Measurements from ENCODE around the gene CD86. TPM values are rescaled to one million over a fixed set of nuclear protein-coding genes. Genes with fewer than 3 reads are reported as not detected.

CD86 gene
- total RNA-seq, 4 donors from 2014 or later: 0.92 to 2.4 (median 1.6) TPM

DNA sequence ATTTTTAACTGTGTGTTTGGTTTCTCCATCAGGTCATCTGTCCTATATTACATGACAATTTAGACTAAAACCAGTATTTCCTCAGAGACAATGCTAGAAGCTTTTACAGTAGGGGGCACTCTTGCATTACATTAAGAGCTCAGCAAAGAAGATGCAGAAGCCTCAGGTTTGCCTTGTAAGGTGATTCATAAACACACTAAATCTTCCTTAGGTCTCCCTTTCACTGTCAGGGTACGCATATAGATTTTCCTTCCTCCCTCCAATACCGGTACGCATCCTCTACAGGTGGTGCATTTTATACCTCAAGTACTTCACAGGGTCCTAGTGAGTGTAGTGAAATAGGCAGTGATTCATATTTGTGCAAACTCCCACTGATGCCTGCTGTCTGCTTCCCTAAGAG, 46.5 kb downstream of the CD86 start:
- Histone ChIP-seq H3K27ac (no peak overlapping the region), H3K4me1 (no peaks in the 10 kb centered on the region), H3K27me3 (no peaks in the 10 kb centered on the region), H3K9me3 (no peaks in the 10 kb centered on the region), H3K4me3 (no peak overlapping the region), H3K36me3 (no peaks in the 10 kb centered on the region)
- TF ChIP-seq POLR2A (IDR thresholded peaks at IDR 0.05): no peak
- TF ChIP-seq, protein P1, sequence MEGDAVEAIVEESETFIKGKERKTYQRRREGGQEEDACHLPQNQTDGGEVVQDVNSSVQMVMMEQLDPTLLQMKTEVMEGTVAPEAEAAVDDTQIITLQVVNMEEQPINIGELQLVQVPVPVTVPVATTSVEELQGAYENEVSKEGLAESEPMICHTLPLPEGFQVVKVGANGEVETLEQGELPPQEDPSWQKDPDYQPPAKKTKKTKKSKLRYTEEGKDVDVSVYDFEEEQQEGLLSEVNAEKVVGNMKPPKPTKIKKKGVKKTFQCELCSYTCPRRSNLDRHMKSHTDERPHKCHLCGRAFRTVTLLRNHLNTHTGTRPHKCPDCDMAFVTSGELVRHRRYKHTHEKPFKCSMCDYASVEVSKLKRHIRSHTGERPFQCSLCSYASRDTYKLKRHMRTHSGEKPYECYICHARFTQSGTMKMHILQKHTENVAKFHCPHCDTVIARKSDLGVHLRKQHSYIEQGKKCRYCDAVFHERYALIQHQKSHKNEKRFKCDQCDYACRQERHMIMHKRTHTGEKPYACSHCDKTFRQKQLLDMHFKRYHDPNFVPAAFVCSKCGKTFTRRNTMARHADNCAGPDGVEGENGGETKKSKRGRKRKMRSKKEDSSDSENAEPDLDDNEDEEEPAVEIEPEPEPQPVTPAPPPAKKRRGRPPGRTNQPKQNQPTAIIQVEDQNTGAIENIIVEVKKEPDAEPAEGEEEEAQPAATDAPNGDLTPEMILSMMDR (IDR thresholded peaks at IDR 0.05 in 4 of 5, conservative IDR thresholded peaks at IDR 0.05 in 1 of 5): peak in 1 of 5 experiments; percentile 10
- in situ Hi-C loops (cut with MboI; ENCODE audit: low sequenced_read_pairs in 4 of 4) (no loop called here), intact Hi-C loops (cut with DNase I; ENCODE audit: low total_unique reads) (no loop called here)
- ATAC-seq: no peak
- DNase-seq: no peak

DNA sequence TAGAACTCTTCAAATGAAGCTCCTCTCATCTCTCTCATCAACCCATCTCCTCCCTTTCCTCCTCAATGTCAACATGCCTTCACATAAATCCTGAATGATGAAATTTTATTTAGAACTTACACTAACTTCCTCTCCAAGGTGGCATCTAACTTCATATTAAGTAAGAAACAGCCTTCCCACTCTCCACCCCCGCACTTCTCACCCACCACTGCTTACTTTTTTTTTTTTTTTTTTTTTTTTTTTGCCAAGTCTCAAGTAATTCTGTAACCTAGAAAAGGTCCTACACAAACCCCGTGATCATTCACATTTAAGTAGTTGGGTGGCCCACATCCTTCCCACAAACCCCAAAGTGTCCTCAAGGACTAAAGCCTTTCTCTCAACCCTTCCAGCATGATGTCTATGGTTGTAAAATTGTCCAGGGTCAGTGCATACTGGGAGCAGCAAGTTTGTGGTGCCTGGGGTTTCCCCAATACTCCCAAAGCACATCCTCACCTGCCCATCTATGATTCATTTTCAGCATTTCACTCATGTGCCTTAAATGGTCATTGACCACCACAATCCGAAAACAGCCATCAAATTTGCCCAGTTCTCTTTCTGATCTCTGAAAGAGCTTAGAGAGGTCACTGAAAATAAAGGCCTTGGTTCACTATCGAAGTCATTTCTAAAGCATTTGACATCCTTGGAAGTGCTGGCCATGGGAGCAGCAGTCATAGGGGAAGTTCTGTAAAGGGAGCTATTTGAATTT, 47.2 kb downstream of the CD86 start:
- H3K36me3 ChIP-seq: no peaks in the 10 kb centered on the region
- H3K4me1 ChIP-seq: no peaks in the 10 kb centered on the region
- no peaks in the 10 kb centered on the region for H3K9me3 ChIP-seq
- DNase-seq (no peak), ATAC-seq (no peak)
- no peak overlapping the region for H3K27ac ChIP-seq
- no peak overlapping the region for H3K4me3 ChIP-seq
- in situ Hi-C loops (cut with MboI; ENCODE audit: low sequenced_read_pairs in 4 of 4): no loop called here
- TF ChIP-seq, protein P1 (IDR thresholded peaks at IDR 0.05 in 4 of 5, conservative IDR thresholded peaks at IDR 0.05 in 1 of 5): no peak
- no peak for TF ChIP-seq POLR2A (IDR thresholded peaks at IDR 0.05)
- intact Hi-C loops (cut with DNase I; ENCODE audit: low total_unique reads): no loop called here
- no peaks in the 10 kb centered on the region for H3K27me3 ChIP-seq

DNA sequence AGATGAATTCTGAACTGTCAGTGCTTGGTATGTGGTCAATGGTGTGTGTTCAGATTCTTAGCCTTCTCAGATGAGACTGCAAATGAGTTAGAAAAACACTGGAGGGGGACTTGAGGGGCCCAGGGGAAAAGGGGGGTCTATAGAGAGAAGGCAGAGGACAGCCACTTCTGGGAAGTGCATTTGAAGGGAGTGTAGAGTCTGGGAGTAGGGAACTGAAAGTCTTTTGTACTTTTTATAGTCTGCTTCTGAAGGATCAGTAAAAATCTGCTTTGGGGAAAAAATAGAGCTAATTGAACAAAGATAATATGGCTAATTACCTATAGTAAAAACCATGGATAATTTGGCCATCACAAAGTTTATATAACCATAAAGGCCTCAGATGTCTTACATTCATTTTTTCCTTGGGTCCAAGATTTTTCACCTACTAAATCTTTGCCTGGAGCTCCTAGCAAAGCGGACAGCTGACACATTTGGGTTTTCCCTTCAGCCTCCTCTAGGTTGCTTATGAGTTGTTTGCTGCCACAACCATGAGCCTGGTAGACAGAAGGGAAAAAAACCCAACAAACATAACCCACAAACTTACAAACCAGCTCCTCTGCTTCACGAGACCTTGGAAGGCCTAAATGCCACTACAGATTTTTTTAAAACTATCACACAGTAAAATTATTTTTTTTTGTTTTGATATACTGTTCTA, 48.8 kb downstream of the CD86 start:
- in situ Hi-C loops (cut with MboI; ENCODE audit: low sequenced_read_pairs in 4 of 4): no loop called here
- Histone ChIP-seq H3K4me3 (no peak overlapping the region), H3K27me3 (no peaks in the 10 kb centered on the region), H3K27ac (no peak overlapping the region), H3K9me3 (no peaks in the 10 kb centered on the region), H3K4me1 (no peaks in the 10 kb centered on the region), H3K36me3 (no peaks in the 10 kb centered on the region)
- intact Hi-C loops (cut with DNase I; ENCODE audit: low total_unique reads): no loop called here
- ATAC-seq: no peak
- DNase-seq: no peak
- TF ChIP-seq, protein P1 (IDR thresholded peaks at IDR 0.05 in 4 of 5, conservative IDR thresholded peaks at IDR 0.05 in 1 of 5): no peak
- no peak for TF ChIP-seq POLR2A (IDR thresholded peaks at IDR 0.05)

DNA sequence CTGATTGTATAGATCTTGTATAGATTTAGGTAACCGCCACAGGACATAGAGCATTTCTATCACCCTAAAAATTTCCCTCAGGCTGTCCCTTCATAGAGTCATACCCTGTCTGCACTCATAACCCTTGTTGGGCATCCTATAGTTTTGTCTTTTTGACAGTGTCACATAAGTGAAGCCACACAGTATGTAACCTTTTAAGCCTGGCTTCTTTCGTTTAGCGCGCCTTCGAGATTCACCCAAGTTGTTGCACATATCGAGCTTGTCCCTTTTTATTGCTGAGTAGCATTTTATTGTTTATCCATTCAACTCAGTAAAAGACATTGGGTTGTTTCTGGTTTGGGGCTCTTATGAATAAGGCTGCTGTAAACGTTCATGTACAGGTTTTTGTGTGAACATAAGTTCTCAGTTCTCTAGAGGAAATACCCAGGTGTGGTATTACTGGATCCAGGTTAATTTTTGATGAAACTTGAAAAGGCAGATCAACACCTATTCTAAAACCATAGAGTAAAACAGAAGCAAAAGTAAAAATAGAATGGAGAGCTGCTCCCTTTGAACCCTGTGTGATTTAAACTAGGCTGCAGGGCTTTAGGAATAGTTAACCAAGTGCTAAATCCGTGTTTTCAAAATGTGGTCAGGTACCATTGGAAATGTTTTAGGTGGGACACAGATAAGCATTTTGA, 49.5 kb downstream of the CD86 start:
- H3K4me1 ChIP-seq: no peaks in the 10 kb centered on the region
- in situ Hi-C loops (cut with MboI; ENCODE audit: low sequenced_read_pairs in 4 of 4): no loop called here
- intact Hi-C loops (cut with DNase I; ENCODE audit: low total_unique reads): no loop called here
- no peaks in the 10 kb centered on the region for H3K9me3 ChIP-seq
- no peak overlapping the region for H3K27ac ChIP-seq
- H3K27me3 ChIP-seq: no peaks in the 10 kb centered on the region
- TF ChIP-seq, protein P1 (IDR thresholded peaks at IDR 0.05 in 4 of 5, conservative IDR thresholded peaks at IDR 0.05 in 1 of 5): no peak
- no peak for TF ChIP-seq POLR2A (IDR thresholded peaks at IDR 0.05)
- ATAC-seq: no peak
- no peak overlapping the region for H3K4me3 ChIP-seq
- H3K36me3 ChIP-seq: no peaks in the 10 kb centered on the region
- DNase-seq: no peak

Measured in gastrocnemius medialis (tissue), 4 donors.